Endothelial cell of hepatic sinusoid (primary cell): ENCODE measurements around the gene CEL.
"Not testable (repeated sequence)": the region's sequence is repeated elsewhere in the genome, so short reads cannot be mapped to it uniquely, and the experiment has no call there.

Experiments used
- in situ Hi-C: cut with HindIII; loops from 2 replicates; pipeline ENCODE4 v1.10.0; 2017; ENCODE audit warnings: low sequenced_read_pairs

Gene CEL

DNA sequence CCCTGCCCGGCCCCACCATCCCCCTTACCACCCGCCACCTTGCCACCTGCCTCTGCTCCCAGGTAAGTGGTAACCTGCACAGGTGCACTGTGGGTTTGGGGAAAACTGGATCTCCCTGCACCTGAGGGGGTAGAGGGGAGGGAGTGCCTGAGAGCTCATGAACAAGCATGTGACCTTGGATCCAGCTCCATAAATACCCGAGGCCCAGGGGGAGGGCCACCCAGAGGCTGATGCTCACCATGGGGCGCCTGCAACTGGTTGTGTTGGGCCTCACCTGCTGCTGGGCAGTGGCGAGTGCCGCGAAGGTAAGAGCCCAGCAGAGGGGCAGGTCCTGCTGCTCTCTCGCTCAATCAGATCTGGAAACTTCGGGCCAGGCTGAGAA lies at the start of gene CEL:
Gene CEL (plus strand): TSS at position 218 of the 382 bp plus-strand sequence. CDS start 22 bp downstream, at position 240.
- in situ Hi-C loops = not testable (repeated sequence)

DNA sequence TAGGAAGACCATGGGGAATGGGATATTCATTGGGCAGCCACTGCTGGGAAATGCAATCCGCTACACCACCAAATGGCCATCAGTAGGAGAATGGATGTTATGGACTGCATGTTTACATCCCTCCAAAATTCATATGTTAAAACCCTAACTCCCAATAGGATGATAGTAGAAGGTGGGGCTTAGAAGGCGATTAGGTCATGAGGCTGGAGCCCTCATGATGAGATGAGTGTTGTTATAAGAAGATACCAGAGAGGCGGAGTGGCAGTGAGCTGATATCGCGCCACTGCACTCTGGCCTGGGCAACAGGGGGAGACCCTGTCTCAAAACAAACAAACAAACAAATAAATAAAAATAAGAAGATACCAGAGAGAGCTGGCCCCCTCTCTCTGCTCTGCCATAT lies 47.1 kb upstream of the CEL start:
- in situ Hi-C loops = loop anchor here (5.0 to 10.0 kb wide), 2 partner anchors 57 to 160 kb away; no protein-coding TSS in a partner anchor

DNA sequence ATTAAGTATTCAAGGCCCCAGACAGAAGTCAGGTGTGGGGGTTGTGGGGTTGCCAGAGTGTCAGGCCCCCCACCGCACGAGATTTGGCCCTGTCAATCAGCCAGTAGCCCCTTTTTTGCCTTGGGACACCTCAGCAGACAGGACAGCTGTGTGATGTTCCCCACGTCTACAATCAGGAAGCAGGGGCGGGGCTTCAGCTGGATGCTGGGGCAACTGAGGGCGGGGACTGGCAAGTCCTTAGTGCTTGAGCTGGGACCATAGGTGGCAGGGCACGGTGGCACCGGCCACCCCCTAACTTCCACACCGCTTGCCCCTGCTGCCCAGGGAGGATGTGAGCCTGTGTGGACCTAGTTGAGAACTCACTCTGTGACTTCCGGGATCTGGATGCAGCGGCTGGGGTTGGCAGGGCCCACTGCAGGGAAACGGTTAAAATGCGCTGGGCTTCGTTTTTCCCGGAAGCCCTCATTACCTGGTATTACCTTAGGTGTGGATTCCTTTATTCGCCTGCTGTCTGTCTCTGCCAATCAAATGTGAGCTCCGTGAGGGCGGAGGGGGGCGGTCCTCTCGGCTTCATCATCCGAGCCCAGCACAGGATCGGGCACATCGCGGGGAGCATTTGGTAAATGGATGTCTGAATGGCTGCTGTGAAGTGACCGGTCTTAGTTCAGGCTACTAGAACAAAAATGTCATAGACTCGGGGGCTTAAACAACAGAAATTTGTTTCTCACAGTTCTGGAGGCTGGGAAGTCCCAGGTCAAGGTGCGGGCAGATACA lies 38.5 kb upstream of the CEL start:
- in situ Hi-C loops = no loop called here

DNA sequence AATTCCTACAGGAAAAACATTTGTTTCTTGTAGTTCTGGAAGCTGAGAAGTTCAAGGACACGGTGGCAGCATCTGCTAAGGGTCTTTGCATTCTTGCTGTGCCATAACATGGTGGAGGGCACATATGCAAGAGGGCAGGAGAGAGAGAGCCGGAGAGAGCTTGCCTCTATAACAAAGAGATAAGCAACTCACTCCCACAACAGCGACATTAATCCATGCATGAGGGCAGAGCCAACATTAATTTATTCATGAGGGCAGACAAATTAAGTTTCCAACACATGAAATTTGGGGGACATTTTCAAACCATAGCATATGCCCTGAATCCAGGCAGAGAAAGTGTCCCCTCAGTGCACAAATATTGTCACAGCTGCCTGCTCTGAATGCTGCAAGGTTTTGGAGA lies 35.4 kb upstream of the CEL start:
- in situ Hi-C loops = no loop called here

DNA sequence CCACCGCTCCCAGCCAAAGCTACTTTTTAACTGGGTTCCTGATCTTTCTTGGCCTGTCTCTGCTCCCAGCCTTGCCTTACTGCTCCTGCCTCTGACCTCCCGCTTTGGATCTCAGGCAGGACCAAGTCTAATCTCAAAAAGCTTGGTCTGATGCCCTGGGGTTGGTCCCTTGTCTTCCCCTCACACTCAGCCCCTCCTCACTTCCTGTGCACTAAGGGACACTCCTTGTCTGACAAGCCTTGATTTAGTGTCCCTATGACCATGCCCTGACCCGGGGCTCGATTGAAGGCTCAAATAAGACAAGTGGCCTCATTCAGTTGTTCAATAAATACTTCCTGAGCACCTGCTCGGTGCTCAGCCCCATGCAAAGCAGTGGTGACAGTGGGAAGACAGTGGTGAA lies 34.6 kb upstream of the CEL start:
- in situ Hi-C loops = no loop called here

DNA sequence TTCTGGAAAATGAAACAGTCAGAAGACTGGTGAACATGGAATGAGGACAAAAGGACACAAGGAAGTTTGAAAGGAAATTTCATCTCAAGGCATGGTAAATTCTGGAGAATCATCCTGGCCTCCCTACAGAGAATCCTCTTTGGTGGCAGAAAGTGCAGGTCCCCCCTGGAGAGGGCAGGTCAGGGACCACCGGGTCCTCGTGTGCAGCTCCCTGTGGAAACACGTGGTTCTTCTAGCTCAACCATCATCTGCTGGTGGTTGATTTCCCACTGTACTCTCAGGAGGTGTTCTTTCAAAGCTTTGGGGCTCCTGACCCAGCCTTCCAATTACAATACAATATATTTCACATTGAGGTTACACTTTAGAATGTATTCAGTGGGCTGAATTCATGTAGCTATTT lies 33.6 kb upstream of the CEL start:
- in situ Hi-C loops = no loop called here

DNA sequence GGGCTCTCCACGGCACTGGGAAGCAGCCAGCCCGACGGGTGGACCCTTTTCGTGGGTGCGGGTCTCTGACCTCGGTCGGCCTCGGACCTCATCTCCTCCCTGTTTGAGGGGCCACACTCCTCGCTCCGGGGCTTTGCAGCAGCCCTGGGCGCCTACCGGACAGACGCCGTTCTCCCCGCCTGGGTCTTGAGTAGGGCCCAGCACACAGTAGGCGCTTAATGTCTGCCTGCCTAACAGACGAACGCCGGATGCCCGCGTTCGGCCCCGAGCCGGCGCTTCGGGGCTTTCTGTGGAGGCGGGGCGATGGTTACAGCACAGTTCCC lies 31.8 kb upstream of the CEL start:
- in situ Hi-C loops = no loop called here

DNA sequence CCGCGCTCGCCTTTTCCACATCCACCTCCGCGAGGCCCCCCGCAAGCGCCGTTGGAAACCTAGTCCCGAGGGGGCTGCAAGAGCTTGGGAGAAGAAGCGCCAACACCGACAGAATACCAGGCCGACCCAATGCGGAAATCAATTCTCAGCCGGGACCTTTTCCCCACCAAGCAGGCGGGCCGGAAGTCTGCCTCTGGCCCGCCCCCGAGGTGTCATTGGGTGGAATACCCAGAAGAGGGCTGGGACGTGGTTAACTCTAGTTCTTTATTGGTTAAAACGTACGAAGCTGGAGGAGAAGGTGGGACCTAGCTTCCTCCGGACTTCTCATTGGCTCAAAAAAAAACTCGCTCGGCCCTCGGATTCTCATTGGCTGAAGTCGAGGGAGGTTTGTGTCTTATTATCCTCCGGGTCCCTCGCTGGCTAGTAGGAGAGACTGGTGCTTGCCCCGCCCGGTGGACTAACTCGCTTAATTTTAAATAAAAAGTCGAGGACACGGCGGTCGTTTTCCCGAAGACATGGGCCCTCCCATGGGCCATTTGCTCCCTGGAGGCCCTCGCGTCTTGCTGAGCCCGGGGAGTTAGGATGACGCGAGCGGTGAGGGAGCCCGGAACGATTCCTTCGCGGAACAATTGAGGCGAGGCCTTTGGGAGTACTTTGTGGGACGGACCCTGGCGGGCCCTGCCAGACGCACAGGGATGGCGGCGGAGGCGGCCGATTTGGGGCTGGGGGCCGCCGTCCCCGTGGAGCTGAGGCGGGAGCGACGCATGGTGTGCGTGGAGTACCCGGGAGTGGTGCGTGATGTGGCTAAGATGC lies 31.3 kb upstream of the CEL start, which contains the start of gene GTF3C5:
Gene GTF3C5 (plus strand): TSS at position 681 of the 813 bp plus-strand sequence. CDS start 15 bp downstream, at position 696.
- in situ Hi-C loops = no loop called here

DNA sequence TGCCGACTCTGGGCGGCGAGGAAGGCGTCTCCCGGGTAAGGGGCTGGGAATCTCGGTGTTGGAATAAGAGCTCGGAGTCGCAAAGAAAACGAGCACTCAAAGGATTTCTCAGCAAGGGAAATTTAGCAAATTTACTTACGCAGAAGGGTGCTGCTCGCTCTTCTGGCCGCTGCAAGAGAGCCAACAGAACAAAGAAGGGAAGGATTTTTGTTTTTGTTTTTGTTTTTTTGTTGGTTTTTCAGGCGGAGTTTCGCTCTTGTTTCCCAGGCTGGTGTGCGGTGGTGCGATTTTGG lies 30.7 kb upstream of the CEL start:
- in situ Hi-C loops = no loop called here

DNA sequence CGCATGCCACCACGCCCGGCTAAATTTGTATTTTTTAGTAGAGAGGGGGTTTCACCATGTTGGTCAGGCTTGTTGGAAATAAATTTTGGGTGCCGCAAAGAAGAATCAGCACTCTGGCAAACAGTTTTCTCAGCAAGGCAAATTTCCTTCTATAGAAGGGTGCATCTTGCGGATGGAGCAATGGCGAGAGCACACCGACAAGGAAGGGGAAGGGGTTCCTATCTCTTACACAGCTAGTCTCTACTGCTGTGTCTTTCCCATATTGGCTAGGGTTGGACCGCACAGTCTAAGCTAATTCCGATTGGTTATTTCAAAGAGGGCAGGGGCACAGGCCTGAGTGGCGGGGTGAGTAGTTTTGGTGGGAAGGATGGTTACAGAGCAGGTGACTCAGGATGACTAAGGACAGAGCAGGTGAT lies 30.3 kb upstream of the CEL start:
- in situ Hi-C loops = no loop called here

DNA sequence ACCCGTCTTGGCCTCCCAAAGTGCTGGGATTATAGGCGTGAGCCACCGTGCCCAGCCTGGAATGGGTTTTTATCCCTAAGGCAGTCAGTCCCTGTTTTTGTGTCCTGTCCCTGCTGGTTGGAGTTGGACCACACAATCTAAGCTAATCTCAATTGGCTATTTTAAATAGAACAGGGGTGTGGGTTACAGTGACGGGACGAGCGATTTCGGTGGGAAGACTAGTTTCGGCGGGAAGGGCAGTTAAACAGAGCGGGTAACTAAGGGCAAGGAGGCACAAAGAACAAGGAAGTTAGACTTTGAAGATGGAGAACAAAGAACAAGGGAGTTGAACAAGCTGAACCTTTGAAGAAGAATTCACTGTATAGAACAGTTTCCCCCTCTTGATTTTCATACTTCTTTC lies 29.6 kb upstream of the CEL start:
- in situ Hi-C loops = no loop called here

DNA sequence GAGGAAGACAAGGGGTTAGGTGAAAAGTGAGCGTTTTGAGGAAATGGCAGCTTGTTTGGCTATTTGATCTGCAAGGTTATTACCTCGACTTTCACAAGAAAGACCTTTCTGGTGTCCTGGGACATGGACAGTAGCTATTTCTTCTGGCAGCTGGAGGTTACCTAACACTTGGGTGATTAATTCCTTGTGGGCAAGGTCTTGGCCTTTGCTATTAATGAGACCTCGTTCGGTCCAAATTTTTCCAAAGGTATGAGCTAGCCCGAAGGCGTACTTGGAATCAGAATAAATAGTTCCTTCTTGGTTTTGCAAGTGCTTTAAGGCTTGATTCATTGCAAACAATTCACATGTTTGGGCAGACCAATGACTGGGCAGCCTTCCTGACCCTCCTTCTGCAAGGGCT lies 26.1 kb upstream of the CEL start:
- in situ Hi-C loops = loop anchor here (5.0 kb wide), 1 partner anchor 82 kb away; no protein-coding TSS in a partner anchor

DNA sequence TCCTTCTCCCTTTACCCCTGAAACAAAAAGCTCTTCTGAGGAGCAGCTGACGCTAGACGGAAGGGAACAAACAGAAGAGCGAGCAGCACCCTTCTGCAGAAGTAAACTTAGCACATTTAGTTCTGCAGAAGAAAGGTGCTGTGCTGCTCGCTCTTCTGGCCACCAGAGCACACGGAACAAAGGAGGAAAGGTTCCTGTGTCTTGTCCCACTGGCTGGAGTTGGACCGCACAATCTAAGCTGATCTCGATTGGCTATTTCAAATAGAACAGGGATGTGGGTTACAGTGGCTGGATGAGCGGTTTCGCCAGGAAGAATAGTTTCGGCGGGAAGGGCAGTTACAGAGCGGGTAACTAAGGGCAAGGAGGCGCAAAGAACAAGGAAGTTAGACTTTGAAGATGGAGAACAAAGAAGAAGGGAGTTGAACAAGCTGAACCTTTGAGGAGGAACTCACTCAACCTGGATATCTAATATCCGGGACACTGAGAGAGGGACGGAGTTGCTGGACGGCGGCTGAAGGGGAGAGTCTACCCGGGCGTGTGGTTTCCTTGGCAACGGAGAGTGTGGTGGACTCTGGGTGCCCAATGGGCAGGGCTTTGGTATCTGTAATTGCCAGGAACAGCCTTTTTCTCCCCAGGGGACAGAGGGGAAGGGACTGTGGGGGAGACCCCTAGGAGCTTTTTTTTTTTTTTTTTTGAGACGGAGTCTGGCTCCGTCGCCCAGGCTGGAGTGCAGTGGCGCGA lies 23.8 kb upstream of the CEL start:
- in situ Hi-C loops = loop anchor here (5.0 kb wide), 1 partner anchor 79 kb away; no protein-coding TSS in a partner anchor

DNA sequence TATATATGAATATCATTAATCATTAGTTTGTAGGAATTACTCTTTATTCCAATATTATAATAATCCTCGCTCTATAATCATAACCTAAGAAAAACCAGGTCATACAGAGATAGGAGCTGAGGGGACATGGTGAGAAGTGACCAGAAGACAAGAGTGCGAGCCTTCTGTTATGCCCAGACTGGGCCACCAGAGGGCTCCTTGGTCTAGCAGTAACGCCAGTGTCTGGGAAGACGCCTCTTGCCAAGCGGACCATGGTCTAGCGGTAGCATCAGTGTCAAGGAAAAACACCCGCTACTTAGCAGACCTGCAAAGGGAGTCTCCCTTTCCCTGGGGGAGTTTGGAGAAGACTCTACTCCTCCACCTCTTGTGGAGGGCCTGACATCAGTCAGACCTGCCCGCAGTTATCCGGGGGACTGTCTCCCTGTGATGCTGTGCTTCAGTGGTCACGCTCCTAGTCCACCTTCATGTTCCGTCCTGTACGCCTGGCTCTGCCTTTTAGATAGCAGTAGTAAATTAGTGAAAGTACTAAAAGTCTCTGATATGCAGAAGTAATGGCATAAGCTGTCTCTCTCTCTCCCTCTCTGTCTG lies 20.8 kb upstream of the CEL start:
- in situ Hi-C loops = not testable (repeated sequence)

DNA sequence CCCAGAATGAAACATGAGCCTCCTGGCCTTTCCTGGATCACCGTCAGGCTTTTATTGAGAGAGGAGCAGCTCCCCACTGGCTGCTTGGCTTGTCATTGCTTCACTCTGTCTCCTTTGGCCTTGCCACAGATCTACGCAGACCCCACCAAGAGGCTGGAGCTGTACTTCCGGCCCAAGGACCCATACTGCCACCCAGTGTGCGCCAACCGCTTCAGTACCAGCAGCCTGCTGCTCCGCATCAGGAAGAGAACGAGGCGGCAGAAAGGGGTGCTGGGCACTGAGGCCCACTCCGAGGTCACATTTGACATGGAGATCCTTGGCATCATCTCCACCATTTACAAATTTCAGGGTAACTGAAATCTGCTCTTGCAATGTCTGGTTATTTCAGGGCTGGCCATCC lies 19.8 kb upstream of the CEL start:
- in situ Hi-C loops = no loop called here

DNA sequence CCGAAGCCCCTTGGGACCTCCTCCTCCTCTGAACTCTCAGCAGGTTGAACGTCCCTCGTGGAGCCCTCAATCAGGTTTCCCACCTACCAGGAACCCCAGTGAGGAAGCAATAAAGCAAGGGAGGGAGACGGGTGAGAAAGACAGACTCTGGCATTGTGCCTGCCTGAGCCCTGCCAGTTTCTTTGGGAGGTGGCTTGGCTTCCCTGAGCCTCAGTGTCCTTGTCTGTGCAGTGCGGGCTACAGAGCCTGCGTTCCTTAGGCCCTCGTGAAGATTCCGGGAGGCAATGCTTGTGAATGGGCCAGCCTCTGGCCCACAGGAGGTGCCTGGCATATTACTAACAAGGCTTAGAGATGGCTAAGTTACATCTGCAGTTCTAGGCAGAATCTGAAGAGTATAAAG lies 19.1 kb upstream of the CEL start:
- in situ Hi-C loops = no loop called here

DNA sequence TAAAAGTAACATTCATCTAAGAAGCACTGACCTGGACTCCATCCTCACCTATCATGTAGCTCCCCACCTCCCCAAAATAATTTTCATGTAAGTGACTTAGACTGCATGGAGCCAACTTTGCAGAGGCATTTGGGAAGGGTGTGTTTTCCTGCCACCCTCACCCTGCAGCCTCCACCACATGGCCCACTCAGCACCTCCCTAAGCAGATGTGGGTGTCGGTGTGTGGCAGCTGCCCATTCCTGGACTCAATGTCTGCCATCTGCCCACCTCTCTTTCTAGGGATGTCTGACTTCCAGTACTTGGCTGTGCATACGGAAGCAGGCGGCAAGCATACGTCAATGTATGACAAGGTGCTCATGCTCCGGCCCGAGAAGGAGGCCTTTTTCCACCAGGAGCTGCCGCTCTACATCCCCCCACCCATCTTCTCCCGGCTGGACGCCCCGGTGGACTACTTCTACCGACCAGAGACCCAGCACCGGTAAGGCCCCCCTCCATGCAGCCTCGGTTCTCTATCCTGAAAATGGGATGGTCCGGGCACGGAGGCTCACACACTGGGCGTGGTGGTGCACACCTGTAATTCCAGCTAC lies 18.2 kb upstream of the CEL start:
- in situ Hi-C loops = no loop called here

DNA sequence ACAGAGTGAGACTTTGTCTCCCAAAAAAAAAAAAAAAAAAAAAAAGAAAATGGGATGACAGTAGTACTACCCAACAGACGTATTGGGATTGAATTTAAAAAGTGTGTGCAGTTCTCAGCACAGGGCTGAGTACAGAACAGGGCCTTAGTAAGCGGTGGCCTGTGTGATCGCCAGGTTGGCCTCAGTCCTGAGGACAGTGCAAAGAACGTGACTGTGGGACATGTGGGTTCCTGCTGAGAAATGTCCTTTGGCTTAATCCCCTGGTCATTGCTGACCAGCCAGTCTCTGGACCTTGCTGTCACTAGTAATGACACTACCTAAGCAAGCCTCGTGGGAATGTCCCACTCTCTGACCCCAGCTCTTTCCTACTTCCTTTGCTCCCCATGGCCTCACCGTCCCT lies 17.7 kb upstream of the CEL start:
- in situ Hi-C loops = no loop called here

DNA sequence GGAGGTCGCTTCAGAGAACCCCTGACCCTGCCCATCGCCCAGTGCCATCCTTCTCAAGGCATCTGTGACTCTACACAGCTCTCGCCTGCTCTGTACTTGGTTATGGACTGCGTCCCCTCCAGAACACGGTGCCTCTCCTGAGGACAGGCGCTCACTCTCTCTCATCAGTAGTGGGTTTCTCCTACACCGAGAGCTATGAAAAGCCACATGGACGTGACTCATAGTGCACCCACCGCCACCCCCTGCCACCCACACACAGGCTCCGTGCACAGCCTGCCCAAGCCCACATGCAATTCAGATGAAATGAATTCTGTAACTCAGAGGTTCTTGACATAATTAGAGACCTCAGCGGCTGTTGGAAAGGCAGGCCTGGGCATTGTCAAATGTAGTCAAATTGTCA lies 17.1 kb upstream of the CEL start:
- in situ Hi-C loops = no loop called here

DNA sequence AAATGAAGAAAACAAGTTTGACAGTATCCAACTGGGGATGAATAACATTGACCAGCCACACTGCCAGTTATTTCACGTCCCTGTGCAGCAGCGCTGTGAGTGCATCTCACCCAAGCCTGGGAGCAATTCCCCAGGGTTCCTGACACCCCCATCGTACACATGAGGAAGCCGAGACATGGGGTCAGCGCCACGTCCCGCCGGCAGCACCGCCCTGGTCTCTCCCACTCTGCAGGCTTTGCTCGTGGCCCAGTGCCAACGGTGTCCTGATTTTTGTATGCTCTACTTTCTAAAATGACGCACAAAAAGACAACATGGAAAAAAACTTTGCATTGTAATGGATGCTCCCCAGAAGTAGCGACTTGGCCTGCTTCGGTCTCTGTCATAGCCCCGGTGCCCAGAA lies 16.6 kb upstream of the CEL start:
- in situ Hi-C loops = no loop called here
